SU-DHL-6 (cell line): Measurements from ENCODE around the gene HOXA1.

Experiments
- EZH2phosphoT487 ChIP-seq: fragments of 200-600 bp; sonication (generic), shearing (Covaris generic); conservative IDR thresholded peaks from 2 replicates; pipeline ENCODE4 v1.6.1; 2018; ENCODE audit warnings: mild to moderate bottlenecking, antibody characterized with exemption, low read length, moderate library complexity, mixed read lengths
- TF ChIP-seq, protein P1 (sequence below): fragments of 200-600 bp; sonication (generic); IDR thresholded peaks from one replicate; pipeline ENCODE4 v1.5.1; 2017; ENCODE audit warnings: antibody characterized with exemption, mild to moderate bottlenecking, low read length, moderate library complexity; ENCODE audit not compliant: insufficient read depth, poor library complexity, severe bottlenecking

- TF ChIP-seq, protein P1, sequence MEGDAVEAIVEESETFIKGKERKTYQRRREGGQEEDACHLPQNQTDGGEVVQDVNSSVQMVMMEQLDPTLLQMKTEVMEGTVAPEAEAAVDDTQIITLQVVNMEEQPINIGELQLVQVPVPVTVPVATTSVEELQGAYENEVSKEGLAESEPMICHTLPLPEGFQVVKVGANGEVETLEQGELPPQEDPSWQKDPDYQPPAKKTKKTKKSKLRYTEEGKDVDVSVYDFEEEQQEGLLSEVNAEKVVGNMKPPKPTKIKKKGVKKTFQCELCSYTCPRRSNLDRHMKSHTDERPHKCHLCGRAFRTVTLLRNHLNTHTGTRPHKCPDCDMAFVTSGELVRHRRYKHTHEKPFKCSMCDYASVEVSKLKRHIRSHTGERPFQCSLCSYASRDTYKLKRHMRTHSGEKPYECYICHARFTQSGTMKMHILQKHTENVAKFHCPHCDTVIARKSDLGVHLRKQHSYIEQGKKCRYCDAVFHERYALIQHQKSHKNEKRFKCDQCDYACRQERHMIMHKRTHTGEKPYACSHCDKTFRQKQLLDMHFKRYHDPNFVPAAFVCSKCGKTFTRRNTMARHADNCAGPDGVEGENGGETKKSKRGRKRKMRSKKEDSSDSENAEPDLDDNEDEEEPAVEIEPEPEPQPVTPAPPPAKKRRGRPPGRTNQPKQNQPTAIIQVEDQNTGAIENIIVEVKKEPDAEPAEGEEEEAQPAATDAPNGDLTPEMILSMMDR, result no peak
- TF ChIP-seq EZH2phosphoT487, result no peak
Observed at GRCh38 chr7:27137640-27138315, 42.0 kb upstream of the HOXA1 start.
